GM12864 (cell line): Measurements from ENCODE around the gene ZNF124.
"Not testable (repeated sequence)": the region's sequence is repeated elsewhere in the genome, so short reads cannot be mapped to it uniquely, and the experiment has no call there.

Experiments used
- DNase-seq: peaks from one replicate; pipeline ENCODE4 v3.0.0-alpha.2; 2011; ENCODE audit warnings: low read depth
- H3K4me3 ChIP-seq: 2 replicates; pipeline ENCODE4 v1.5.1; 2011; ENCODE audit warnings: mild to moderate bottlenecking, low read depth, low read length, control low read depth
- CTCF ChIP-seq: IDR thresholded peaks from 2 replicates; pipeline ENCODE4 v1.5.1; 2011; ENCODE audit warnings: low read depth, mild to moderate bottlenecking, moderate library complexity, low read length, control low read depth, inconsistent platforms; ENCODE audit errors: missing control alignments

The ZNF124 gene

DNA sequence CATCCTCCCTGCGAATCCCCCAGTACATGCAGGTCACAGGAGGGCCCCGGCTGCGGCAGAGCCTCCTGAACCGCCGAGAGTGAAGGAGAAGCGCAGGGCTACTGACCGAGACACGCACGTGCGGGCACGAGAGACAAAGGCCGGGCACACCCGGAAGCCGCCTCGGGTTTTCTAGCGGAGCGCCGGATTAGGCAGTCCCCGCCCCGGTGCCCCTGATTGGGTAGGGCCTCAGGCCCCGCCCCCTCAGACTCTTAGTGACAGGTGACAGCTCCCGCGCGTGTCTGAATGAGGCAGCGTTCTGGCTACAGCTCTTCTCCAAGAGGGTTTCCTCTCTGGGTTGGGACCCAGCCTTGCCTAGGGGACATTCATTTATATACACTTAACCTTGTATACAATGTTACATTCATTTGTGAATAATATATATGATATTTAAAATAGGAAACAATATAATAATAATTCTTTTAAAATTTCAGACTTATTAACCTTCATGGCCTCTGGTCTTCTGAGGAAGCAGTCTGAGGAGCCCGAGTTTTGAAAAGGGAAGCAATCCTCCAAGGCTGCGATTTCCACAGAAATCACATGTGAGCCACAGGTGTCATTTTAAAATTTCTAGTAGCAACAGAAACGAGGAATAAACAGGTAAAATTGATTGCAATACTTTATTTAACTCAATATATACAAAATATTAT is at the start of gene ZNF124:
Gene ZNF124 (minus strand): TSS at position 146 of the 689 bp plus-strand sequence. CDS start 143 bp downstream, at position 3.
- not testable (repeated sequence) for DNase-seq, H3K4me3 ChIP-seq

- not testable (repeated sequence) for DNase-seq, H3K4me3 ChIP-seq
These were observed 48.5 kb upstream of the ZNF124 start for GRCh38 chr1:247220280-247220679.

DNA sequence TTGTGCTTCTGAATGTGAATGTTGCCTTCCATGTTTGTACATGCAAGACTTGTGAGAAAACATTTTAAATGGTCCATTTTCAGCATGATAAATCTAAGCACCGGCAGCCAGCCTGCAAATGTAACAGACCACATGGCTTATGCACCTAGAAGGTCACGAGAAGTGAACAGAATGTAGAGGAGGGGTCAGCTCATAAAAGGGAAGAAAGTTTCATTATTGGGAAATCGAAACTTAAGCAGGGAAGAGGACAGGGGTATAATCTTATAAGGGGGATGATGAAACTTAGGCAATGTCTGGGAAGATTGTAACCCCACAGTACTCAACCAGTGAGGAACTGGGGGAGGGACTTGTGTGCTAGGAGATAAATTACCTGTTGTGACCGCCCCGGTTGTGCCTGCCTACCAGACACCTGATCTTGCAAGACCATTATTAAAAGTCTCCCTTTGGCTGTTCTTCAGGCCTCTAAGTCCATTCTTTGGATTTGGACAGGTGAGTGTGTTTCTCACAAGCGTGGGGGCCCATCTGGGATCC is 46.4 kb upstream of the ZNF124 start:
- no peak for DNase-seq
- TF ChIP-seq CTCF = no peak

GRCh38 chr1:247216261-247216660 is 44.4 kb upstream of the ZNF124 start:
- no peak overlapping the region for H3K4me3 ChIP-seq
- no peak for DNase-seq
- TF ChIP-seq CTCF = no peak

More for the DNA sequence above, 46.4 kb upstream of the ZNF124 start:
- H3K4me3 ChIP-seq = no peak overlapping the region

DNA sequence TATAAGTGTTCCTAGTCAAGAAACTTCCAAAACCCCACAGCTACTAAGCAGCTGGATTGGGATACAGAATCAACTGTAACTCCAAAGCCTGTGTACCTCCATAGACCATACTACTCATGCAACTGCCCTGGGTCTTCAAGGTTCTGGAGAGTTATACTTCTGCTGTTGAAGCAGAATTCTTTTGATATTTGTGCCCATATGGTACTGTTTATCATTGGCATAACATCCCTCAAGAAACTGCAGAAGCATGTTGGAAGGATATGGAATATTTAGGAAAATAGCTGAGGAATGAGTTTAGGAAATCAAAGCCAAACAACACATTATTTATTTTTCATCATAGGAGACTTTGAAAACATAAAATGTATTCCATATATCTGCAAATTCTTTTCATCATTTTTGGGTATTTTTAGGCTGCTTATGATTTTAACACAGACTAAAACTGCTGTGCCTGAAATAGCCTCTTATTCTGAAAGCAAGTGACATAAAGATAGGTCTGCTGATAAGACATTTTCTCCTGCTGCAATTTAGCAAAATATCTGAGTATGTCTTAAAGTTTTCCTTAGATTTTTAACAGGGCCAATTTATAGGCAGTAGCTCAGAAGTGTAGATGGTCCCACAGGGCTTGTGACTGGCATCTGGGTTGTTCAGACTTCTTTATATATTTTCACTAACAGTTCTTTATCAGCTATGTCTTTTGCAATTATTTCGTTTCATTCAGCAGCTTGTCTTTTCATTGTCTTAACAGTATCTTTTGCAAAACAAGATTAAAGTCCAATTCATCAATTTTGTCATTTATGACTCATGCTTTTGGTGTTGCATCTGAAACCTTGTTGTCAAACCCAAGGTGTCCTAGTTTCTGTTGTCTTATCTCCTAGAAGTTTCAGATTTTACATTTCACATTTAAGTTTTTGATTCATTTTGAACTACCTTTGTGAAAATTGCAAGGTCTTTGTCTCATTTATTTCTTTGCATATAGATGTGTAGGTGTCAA is 41.1 kb upstream of the ZNF124 start:
- no peak overlapping the region for H3K4me3 ChIP-seq
- TF ChIP-seq CTCF = no peak
- DNase-seq = no peak

- H3K4me3 ChIP-seq = no peak overlapping the region
- no peak for TF ChIP-seq CTCF
- peak; percentile 68 for DNase-seq
These were observed 40.2 kb upstream of the ZNF124 start for GRCh38 chr1:247212012-247212411.

- no peak overlapping the region for H3K4me3 ChIP-seq
- TF ChIP-seq CTCF = no peak
- DNase-seq = no peak
These were observed 39.5 kb upstream of the ZNF124 start for GRCh38 chr1:247211339-247211738.
